ENCODE measurements around the gene VRK3.
"Not testable (repeated sequence)": the region's sequence is repeated elsewhere in the genome, so short reads cannot be mapped to it uniquely, and the experiment has no call there.

Gene VRK3, protein sequence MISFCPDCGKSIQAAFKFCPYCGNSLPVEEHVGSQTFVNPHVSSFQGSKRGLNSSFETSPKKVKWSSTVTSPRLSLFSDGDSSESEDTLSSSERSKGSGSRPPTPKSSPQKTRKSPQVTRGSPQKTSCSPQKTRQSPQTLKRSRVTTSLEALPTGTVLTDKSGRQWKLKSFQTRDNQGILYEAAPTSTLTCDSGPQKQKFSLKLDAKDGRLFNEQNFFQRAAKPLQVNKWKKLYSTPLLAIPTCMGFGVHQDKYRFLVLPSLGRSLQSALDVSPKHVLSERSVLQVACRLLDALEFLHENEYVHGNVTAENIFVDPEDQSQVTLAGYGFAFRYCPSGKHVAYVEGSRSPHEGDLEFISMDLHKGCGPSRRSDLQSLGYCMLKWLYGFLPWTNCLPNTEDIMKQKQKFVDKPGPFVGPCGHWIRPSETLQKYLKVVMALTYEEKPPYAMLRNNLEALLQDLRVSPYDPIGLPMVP

GRCh38 chr19:50025022-50025793 lies at the start of gene VRK3:
Gene VRK3 (minus strand): TSS chr19:50025372. CDS start chr19:50016162, 9,210 bp downstream.
- Mint-ChIP-seq H3K36me3 (ENCODE audit: low read depth) (peaks cover 29% of the 10 kb centered on the region), H3K27ac (peak within 1 kb of the TSS; percentile 100), H3K4me3 (peak within 1 kb of the TSS; percentile 95), H3K4me1 (peaks cover 50% of the 10 kb centered on the region), H3K27me3 (peaks cover 5% of the 10 kb centered on the region), H3K9me3 (peaks cover 8% of the 10 kb centered on the region)
- peak; percentile 91 for ATAC-seq
- peak; percentile 94 for DNase-seq

GRCh38 chr19:50068382-50068781 lies 43.2 kb upstream of the VRK3 start:
- not testable (repeated sequence) for H3K27me3 Mint-ChIP-seq; H3K4me3 Mint-ChIP-seq; H3K9me3 Mint-ChIP-seq; DNase-seq; ATAC-seq; H3K4me1 Mint-ChIP-seq; H3K36me3 Mint-ChIP-seq (ENCODE audit: low read depth); H3K27ac Mint-ChIP-seq

GRCh38 chr19:50067575-50067974 lies 42.4 kb upstream of the VRK3 start:
- H3K36me3 Mint-ChIP-seq (ENCODE audit: low read depth) = no peaks in the 10 kb centered on the region
- H3K27ac Mint-ChIP-seq = no peak overlapping the region
- peaks cover 6% of the 10 kb centered on the region for H3K27me3 Mint-ChIP-seq
- ATAC-seq = no peak
- peaks cover 6% of the 10 kb centered on the region for H3K4me1 Mint-ChIP-seq
- DNase-seq = no peak
- no peaks in the 10 kb centered on the region for H3K9me3 Mint-ChIP-seq
- H3K4me3 Mint-ChIP-seq = no peak overlapping the region

GRCh38 chr19:50065938-50066337 lies 40.8 kb upstream of the VRK3 start:
- peaks cover 9% of the 10 kb centered on the region for H3K27me3 Mint-ChIP-seq
- H3K27ac Mint-ChIP-seq = no peak overlapping the region
- no peak overlapping the region for H3K4me3 Mint-ChIP-seq
- H3K4me1 Mint-ChIP-seq = peaks cover 6% of the 10 kb centered on the region
- H3K9me3 Mint-ChIP-seq = no peaks in the 10 kb centered on the region
- no peak for ATAC-seq
- no peaks in the 10 kb centered on the region for H3K36me3 Mint-ChIP-seq (ENCODE audit: low read depth)
- no peak for DNase-seq

DNA sequence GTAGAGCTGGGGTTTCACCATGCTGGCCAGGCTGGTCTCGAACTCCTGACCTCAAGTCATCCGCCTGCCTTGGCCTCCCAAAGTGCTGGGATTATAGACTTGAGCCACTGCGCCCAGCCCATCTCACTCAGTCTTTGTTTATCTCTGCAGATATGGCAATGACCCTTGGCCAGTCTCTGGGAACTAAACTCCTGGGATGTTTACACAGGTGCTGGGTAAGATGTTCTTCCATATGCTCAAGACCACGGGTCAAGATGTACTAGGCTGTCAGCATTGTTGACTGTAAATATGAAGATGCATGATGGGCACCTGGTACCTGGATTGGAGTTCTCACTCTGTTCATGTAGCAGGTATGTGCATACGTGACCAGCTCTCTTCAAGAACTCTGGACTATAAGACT lies 36.5 kb upstream of the VRK3 start:
- peaks cover 11% of the 10 kb centered on the region for H3K9me3 Mint-ChIP-seq
- peaks cover 6% of the 10 kb centered on the region for H3K4me1 Mint-ChIP-seq
- no peak for ATAC-seq
- peaks cover 9% of the 10 kb centered on the region for H3K27me3 Mint-ChIP-seq
- no peak for DNase-seq
- no peak overlapping the region for H3K4me3 Mint-ChIP-seq
- H3K27ac Mint-ChIP-seq = no peak overlapping the region
- H3K36me3 Mint-ChIP-seq (ENCODE audit: low read depth) = peaks cover 7% of the 10 kb centered on the region

- peaks cover 7% of the 10 kb centered on the region for H3K27me3 Mint-ChIP-seq
- H3K36me3 Mint-ChIP-seq (ENCODE audit: low read depth) = peaks cover 7% of the 10 kb centered on the region
- DNase-seq (no peak), ATAC-seq (no peak)
- peaks cover 15% of the 10 kb centered on the region for H3K9me3 Mint-ChIP-seq
- H3K27ac Mint-ChIP-seq = no peak overlapping the region
- peaks cover 6% of the 10 kb centered on the region for H3K4me1 Mint-ChIP-seq
- no peak overlapping the region for H3K4me3 Mint-ChIP-seq
Observed at GRCh38 chr19:50060107-50060506, 34.9 kb upstream of the VRK3 start.

- ATAC-seq (no peak), DNase-seq (no peak)
- peaks cover 7% of the 10 kb centered on the region for H3K36me3 Mint-ChIP-seq (ENCODE audit: low read depth)
- no peak overlapping the region for H3K27ac Mint-ChIP-seq
- H3K4me3 Mint-ChIP-seq = no peak overlapping the region
- peaks cover 7% of the 10 kb centered on the region for H3K27me3 Mint-ChIP-seq
- peaks cover 6% of the 10 kb centered on the region for H3K4me1 Mint-ChIP-seq
- H3K9me3 Mint-ChIP-seq = peaks cover 16% of the 10 kb centered on the region
Observed at GRCh38 chr19:50059045-50059444, 33.9 kb upstream of the VRK3 start.

GRCh38 chr19:50058425-50058824 lies 33.3 kb upstream of the VRK3 start:
- no peak overlapping the region for H3K4me3 Mint-ChIP-seq

DNA sequence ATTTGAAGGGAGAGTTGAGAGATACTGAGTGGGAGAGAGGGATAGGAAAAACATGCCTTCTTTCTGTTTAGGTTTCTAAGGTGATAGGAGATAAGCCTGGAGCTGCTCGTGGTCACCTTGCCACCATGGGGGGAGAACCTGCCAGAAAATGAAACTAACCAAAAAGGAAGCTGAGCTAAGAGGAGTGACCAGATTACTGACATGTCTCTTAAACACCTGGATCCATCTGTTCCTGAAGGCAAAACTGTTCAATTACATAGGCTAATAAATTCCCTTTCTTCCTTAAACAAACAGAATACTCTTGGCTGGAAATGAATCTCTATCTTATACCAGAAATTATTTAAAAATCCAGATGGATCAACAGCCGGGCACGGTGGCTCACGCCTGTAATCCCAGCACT lies 27.9 kb upstream of the VRK3 start:
- Mint-ChIP-seq H3K27me3 (peaks cover 6% of the 10 kb centered on the region), H3K36me3 (ENCODE audit: low read depth) (no peaks in the 10 kb centered on the region), H3K27ac (no peak overlapping the region), H3K4me3 (no peak overlapping the region), H3K9me3 (peaks cover 8% of the 10 kb centered on the region), H3K4me1 (peaks cover 17% of the 10 kb centered on the region)
- ATAC-seq (no peak), DNase-seq (no peak)

More at GRCh38 chr19:50058425-50058824, 33.3 kb upstream of the VRK3 start:
- Mint-ChIP-seq H3K27me3 (peaks cover 6% of the 10 kb centered on the region), H3K9me3 (peaks cover 19% of the 10 kb centered on the region), H3K27ac (no peak overlapping the region), H3K4me1 (peaks cover 5% of the 10 kb centered on the region), H3K36me3 (ENCODE audit: low read depth) (peaks cover 7% of the 10 kb centered on the region)
- no peak for ATAC-seq
- DNase-seq = no peak

- Mint-ChIP-seq H3K9me3 (peaks cover 8% of the 10 kb centered on the region), H3K4me3 (no peak overlapping the region), H3K36me3 (ENCODE audit: low read depth) (peaks cover 10% of the 10 kb centered on the region), H3K27me3 (peaks cover 6% of the 10 kb centered on the region), H3K4me1 (peaks cover 17% of the 10 kb centered on the region), H3K27ac (no peak overlapping the region)
- DNase-seq (no peak), ATAC-seq (no peak)
Observed at GRCh38 chr19:50051964-50052363, 26.8 kb upstream of the VRK3 start.

- Mint-ChIP-seq H3K4me1 (peaks cover 17% of the 10 kb centered on the region), H3K36me3 (ENCODE audit: low read depth) (peaks cover 16% of the 10 kb centered on the region), H3K4me3 (peak overlapping the region; percentile 80)
- not testable (repeated sequence) for H3K27ac Mint-ChIP-seq, ATAC-seq, H3K9me3 Mint-ChIP-seq, H3K27me3 Mint-ChIP-seq, DNase-seq
Observed at GRCh38 chr19:50051228-50051895, 26.2 kb upstream of the VRK3 start.

- peak; percentile 83 for ATAC-seq
Observed at GRCh38 chr19:50050406-50051227, 25.4 kb upstream of the VRK3 start.

DNA sequence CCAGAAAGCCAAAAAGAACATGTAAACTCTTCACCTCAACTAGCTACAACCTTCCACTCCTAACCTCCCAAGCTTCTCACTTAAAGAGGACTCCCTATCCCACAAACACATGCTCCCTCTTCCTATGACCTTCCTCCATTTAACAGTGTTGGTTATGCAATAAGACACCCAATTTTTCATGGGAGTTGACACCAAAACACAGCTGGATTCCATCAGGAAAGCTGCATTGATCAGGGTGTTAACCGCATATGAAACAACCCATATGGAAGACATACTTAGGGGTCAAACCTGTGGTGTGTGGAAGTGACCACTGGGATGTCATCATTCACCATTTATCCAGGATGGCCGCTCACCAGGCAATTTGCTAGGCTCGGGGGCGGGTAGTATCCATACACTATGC lies 22.5 kb upstream of the VRK3 start:
- H3K4me3 Mint-ChIP-seq = no peak overlapping the region
- H3K27me3 Mint-ChIP-seq = peaks cover 6% of the 10 kb centered on the region
- H3K27ac Mint-ChIP-seq = no peak overlapping the region
- ATAC-seq (no peak), DNase-seq (no peak)
- peaks cover 52% of the 10 kb centered on the region for H3K36me3 Mint-ChIP-seq (ENCODE audit: low read depth)
- peaks cover 14% of the 10 kb centered on the region for H3K4me1 Mint-ChIP-seq
- H3K9me3 Mint-ChIP-seq = peaks cover 34% of the 10 kb centered on the region

More at GRCh38 chr19:50050406-50051227, 25.4 kb upstream of the VRK3 start:
- Mint-ChIP-seq H3K27me3 (peaks cover 6% of the 10 kb centered on the region), H3K9me3 (peaks cover 13% of the 10 kb centered on the region), H3K36me3 (ENCODE audit: low read depth) (peaks cover 24% of the 10 kb centered on the region), H3K4me1 (peaks cover 17% of the 10 kb centered on the region), H3K27ac (no peak overlapping the region), H3K4me3 (peak overlapping the region; percentile 80)
- peak; percentile 75 for DNase-seq

All from activated naive CD8-positive, alpha-beta T cell treated with anti-CD3 and anti-CD28 coated beads, Interleukin-2, amount 50 U/mL, for 24 hours (primary cell).